OCI-LY1 (cell line): Measurements from ENCODE around the gene ITGA6.
A peak's percentile ranks its signal among the peaks of the same experiment; 100 is the strongest.

ENCODE experiments used
- H2AFZ ChIP-seq: fragments of 200-600 bp; sonication (generic), shearing (Covaris generic); 2 replicates; pipeline ENCODE4 v1.6.0; 2014; ENCODE audit warnings: antibody characterized with exemption, mild to moderate bottlenecking, low read length
- H3F3A ChIP-seq: fragments of 200-600 bp; sonication (generic), shearing (Covaris generic); 2 replicates; pipeline ENCODE4 v1.6.0; 2014; ENCODE audit warnings: mild to moderate bottlenecking, antibody characterized with exemption, low read length, moderate library complexity; ENCODE audit not compliant: insufficient read depth
- H3K27ac ChIP-seq: fragments of 200-600 bp; sonication (generic); 2 replicates; pipeline ENCODE4 v1.5.1; 2014; ENCODE audit warnings: low read length, mixed run types, mild to moderate bottlenecking, low read depth; ENCODE audit not compliant: poor library complexity, severe bottlenecking
- H3K27me3 ChIP-seq: fragments of 200-600 bp; sonication (generic); 2 replicates; pipeline ENCODE4 v1.6.0; 2014; ENCODE audit warnings: antibody characterized with exemption, mild to moderate bottlenecking, low read length, moderate library complexity; ENCODE audit not compliant: insufficient read depth
- H3K36me3 ChIP-seq: fragments of 200-600 bp; sonication (generic); 2 replicates; pipeline ENCODE4 v1.6.1; 2014; ENCODE audit warnings: mild to moderate bottlenecking, antibody characterized with exemption, low read length, moderate library complexity, mixed read lengths; ENCODE audit not compliant: insufficient read depth
- H3K4me1 ChIP-seq: fragments of 200-600 bp; sonication (generic); 2 replicates; pipeline ENCODE4 v1.5.1; 2014; ENCODE audit warnings: mild to moderate bottlenecking, low read length, moderate library complexity; ENCODE audit not compliant: insufficient read depth, severe bottlenecking
- H3K4me2 ChIP-seq: fragments of 200-600 bp; sonication (generic), shearing (Covaris generic); 2 replicates; pipeline ENCODE4 v1.6.1; 2014; ENCODE audit warnings: low read length
- H3K4me3 ChIP-seq: fragments of 200-600 bp; sonication (generic); 2 replicates; pipeline ENCODE4 v1.5.1; 2014; ENCODE audit warnings: low read length, low read depth, mild to moderate bottlenecking, mixed read lengths; ENCODE audit not compliant: poor library complexity, severe bottlenecking
- H3K79me2 ChIP-seq: fragments of 200-600 bp; shearing (Covaris generic); 2 replicates; pipeline ENCODE4 v1.6.1; 2016; ENCODE audit warnings: mixed run types, low read length, mixed read lengths; ENCODE audit not compliant: insufficient read depth
- H3K9ac ChIP-seq: fragments of 200-600 bp; sonication (generic), shearing (Covaris generic); 2 replicates; pipeline ENCODE4 v1.6.1; 2014; ENCODE audit warnings: mild to moderate bottlenecking, low read length, mixed read lengths
- H3K9me2 ChIP-seq: fragments of 200-600 bp; sonication (generic), shearing (Covaris generic); 2 replicates; pipeline ENCODE4 v1.6.1; 2014; ENCODE audit warnings: low read depth, mild to moderate bottlenecking, low read length, mixed read lengths
- H3K9me3 ChIP-seq: fragments of 200-600 bp; shearing (Covaris generic); 2 replicates; pipeline ENCODE4 v1.6.1; 2014; ENCODE audit warnings: low read length, mixed read lengths
- H4K20me1 ChIP-seq: fragments of 200-600 bp; sonication (generic), shearing (Covaris generic); 2 replicates; pipeline ENCODE4 v1.6.0; 2016; ENCODE audit warnings: mild to moderate bottlenecking, low read length; ENCODE audit not compliant: insufficient read depth
- CTCF ChIP-seq: fragments of 200-600 bp; sonication (generic), shearing (Covaris generic); IDR thresholded peaks from 2 replicates; pipeline ENCODE4 v1.5.1; 2017; ENCODE audit warnings: mild to moderate bottlenecking, antibody characterized with exemption, low read length, moderate library complexity, mixed read lengths
- EZH2 ChIP-seq: fragments of 200-600 bp; sonication (generic), shearing (Covaris generic); IDR thresholded peaks from 2 replicates; pipeline ENCODE4 v1.8.0; 2017; ENCODE audit warnings: borderline replicate concordance, mixed run types, mild to moderate bottlenecking, antibody characterized with exemption, low read length, moderate library complexity, mixed read lengths

The ITGA6 gene

DNA sequence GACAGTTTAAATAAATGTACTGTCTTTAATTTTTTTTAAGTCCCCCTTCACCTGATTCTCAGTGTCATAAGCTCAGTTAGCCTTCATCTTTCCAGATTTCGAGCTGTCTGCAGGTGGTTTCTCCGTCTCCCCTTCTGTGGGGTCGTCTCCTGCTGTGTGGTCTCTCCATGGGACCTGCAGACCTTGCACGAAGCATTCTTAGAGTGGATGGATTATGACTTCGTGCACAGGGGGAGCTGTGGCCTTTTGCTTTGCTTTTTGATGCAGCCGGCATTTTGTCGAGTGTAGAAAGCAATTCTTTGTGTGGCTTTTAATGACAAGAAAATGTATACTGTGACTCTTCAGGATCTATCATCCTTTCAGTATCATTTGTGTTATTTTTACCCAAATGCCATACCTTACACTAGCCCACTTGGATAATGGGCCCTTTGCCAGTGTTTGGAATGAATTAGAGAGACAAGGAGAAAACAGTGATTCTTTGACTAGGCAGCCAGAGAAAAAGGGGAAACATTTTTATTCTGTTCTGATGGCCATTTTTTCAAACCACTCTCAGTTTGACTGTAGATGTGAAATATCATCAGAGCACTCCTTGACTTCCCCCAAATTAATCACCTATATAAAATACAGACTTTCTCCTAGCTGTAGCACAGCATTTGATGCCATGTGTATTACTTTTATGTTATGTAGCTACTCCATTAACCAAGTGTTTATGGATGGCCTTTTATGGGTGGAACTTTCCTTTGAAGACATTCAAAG lies 54.3 kb downstream of the ITGA6 start:
- Histone ChIP-seq H3K9me3 (no peaks in the 10 kb centered on the region), H3K79me2 (no peaks in the 10 kb centered on the region), H3K27me3 (no peaks in the 10 kb centered on the region), H3K27ac (no peak overlapping the region), H3K4me1 (no peaks in the 10 kb centered on the region), H3K9ac (no peak overlapping the region), H3K36me3 (no peaks in the 10 kb centered on the region), H4K20me1 (no peaks in the 10 kb centered on the region), H3K9me2 (no peaks in the 10 kb centered on the region), H3K4me2 (no peak overlapping the region), H3F3A (no peaks in the 10 kb centered on the region), H2AFZ (no peak overlapping the region), H3K4me3 (no peak overlapping the region)
- TF ChIP-seq CTCF (no peak), EZH2 (no peak)

- no peak overlapping the region for H3K9ac ChIP-seq
- H3K4me2 ChIP-seq: no peak overlapping the region
Observed at GRCh38 chr2:172484253-172484652, 56.9 kb downstream of the ITGA6 start.

DNA sequence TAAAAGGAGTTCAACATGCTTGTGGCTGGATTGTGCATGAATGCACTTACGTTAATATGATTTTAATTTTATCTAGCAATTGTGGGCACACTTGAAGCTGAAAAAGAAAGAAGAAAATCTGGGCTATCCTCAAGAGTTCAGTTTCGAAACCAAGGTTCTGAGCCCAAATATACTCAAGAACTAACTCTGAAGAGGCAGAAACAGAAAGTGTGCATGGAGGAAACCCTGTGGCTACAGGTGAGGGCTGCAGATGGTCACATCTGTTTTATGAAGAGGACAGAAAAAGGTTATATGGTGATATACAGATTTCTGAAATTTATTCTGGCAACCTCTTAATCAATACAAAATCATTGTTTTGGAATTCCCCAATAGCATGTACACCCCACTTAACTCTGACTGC lies 57.3 kb downstream of the ITGA6 start:
- Histone ChIP-seq H3K4me1 (no peaks in the 10 kb centered on the region), H3K27ac (no peak overlapping the region), H3K4me2 (no peak overlapping the region), H3K36me3 (no peaks in the 10 kb centered on the region), H3F3A (no peaks in the 10 kb centered on the region), H3K9me2 (no peaks in the 10 kb centered on the region), H2AFZ (no peak overlapping the region), H3K9ac (no peak overlapping the region), H4K20me1 (no peaks in the 10 kb centered on the region), H3K4me3 (no peak overlapping the region), H3K79me2 (no peaks in the 10 kb centered on the region), H3K27me3 (no peaks in the 10 kb centered on the region), H3K9me3 (no peaks in the 10 kb centered on the region)
- TF ChIP-seq EZH2: no peak
- TF ChIP-seq CTCF: no peak

More at GRCh38 chr2:172484253-172484652, 56.9 kb downstream of the ITGA6 start:
- Histone ChIP-seq H3K27me3 (no peaks in the 10 kb centered on the region), H3K9me2 (no peaks in the 10 kb centered on the region), H4K20me1 (no peaks in the 10 kb centered on the region), H3K27ac (no peak overlapping the region), H3K36me3 (no peaks in the 10 kb centered on the region), H3K4me1 (no peaks in the 10 kb centered on the region), H3K9me3 (no peaks in the 10 kb centered on the region), H2AFZ (no peak overlapping the region), H3F3A (no peaks in the 10 kb centered on the region), H3K4me3 (no peak overlapping the region), H3K79me2 (no peaks in the 10 kb centered on the region)
- peak; percentile 50; the same call in 1 of the 2 replicates for TF ChIP-seq CTCF
- TF ChIP-seq EZH2: no peak
